Measurements from ENCODE around the gene SENP1. TPM values are rescaled to one million over a fixed set of nuclear protein-coding genes. Genes with fewer than 3 reads are reported as not detected.
"Not testable (repeated sequence)": the region's sequence is repeated elsewhere in the genome, so short reads cannot be mapped to it uniquely, and the experiment has no call there.

Gene SENP1
- total RNA-seq, 4 donors from 2014 or later: 7.8 to 19.1 (median 16.5) TPM

GRCh38 chr12:48128800-48129199 lies 22.9 kb upstream of the SENP1 start:
- H3K4me1 ChIP-seq: no peaks in the 10 kb centered on the region
- H3K27ac ChIP-seq: no peak overlapping the region
- peaks cover 0 to 93% (median 16%) of the 10 kb centered on the region in 3 donors for H3K36me3 ChIP-seq
- no peaks in the 10 kb centered on the region for H3K9me3 ChIP-seq
- no peaks in the 10 kb centered on the region for H3K27me3 ChIP-seq
- TF ChIP-seq CTCF (IDR thresholded peaks at IDR 0.05) (no peak), POLR2A (IDR thresholded peaks at IDR 0.05) (no peak)
- no peak overlapping the region for H3K4me3 ChIP-seq
- no peak for DNase-seq
- intact Hi-C loops (cut with DNase I): no loop called here
- WGBS, 2 donors: 83 to 84% methylated on average over 1 of the region's 1 CpG

- no peak for DNase-seq
- TF ChIP-seq CTCF (IDR thresholded peaks at IDR 0.05) (no peak), POLR2A (IDR thresholded peaks at IDR 0.05) (no peak)
- peaks cover 0 to 6% (median 4%) of the 10 kb centered on the region in 3 donors for H3K4me1 ChIP-seq
- intact Hi-C loops (cut with DNase I): no loop called here
- no peak overlapping the region for H3K27ac ChIP-seq
- WGBS, 2 donors: 83 to 100% methylated on average over 2 of the region's 2 CpGs
- no peaks in the 10 kb centered on the region for H3K27me3 ChIP-seq
- H3K9me3 ChIP-seq: no peaks in the 10 kb centered on the region
- H3K36me3 ChIP-seq: peaks cover 0 to 89% (median 8%) of the 10 kb centered on the region in 3 donors
- no peak overlapping the region for H3K4me3 ChIP-seq
Observed at GRCh38 chr12:48126953-48127630, 21.2 kb upstream of the SENP1 start.

- TF ChIP-seq POLR2A (IDR thresholded peaks at IDR 0.05): no peak
- TF ChIP-seq CTCF (IDR thresholded peaks at IDR 0.05): no peak
- Histone ChIP-seq H3K4me1 (peaks cover 0 to 7% (median 5%) of the 10 kb centered on the region in 3 donors), H3K9me3 (no peaks in the 10 kb centered on the region), H3K36me3 (peaks cover 0 to 77% (median 8%) of the 10 kb centered on the region in 3 donors), H3K27ac (no peak overlapping the region), H3K4me3 (no peak overlapping the region), H3K27me3 (no peaks in the 10 kb centered on the region)
- no peak for DNase-seq
- WGBS, 2 donors: 92% methylated on average over 4 of the region's 4 CpGs
- intact Hi-C loops (cut with DNase I): no loop called here
Observed at GRCh38 chr12:48125985-48126384, 20.1 kb upstream of the SENP1 start.

- H3K27me3 ChIP-seq; DNase-seq; H3K4me3 ChIP-seq; intact Hi-C loops (cut with DNase I); H3K27ac ChIP-seq; H3K9me3 ChIP-seq: not testable (repeated sequence)
- H3K4me1 ChIP-seq: peaks cover 0 to 11% (median 5%) of the 10 kb centered on the region in 3 donors
- WGBS, 2 donors: 98 to 100% methylated on average over 2 to 4 of the region's 5 CpGs
- H3K36me3 ChIP-seq: peaks cover 0 to 73% (median 8%) of the 10 kb centered on the region in 3 donors
Observed at GRCh38 chr12:48125542-48125941, 19.7 kb upstream of the SENP1 start.

- Histone ChIP-seq H3K36me3 (peaks cover 0 to 55% (median 8%) of the 10 kb centered on the region in 3 donors), H3K9me3 (no peaks in the 10 kb centered on the region), H3K27ac (no peak overlapping the region), H3K27me3 (no peaks in the 10 kb centered on the region), H3K4me1 (peaks cover 6 to 34% (median 7%) of the 10 kb centered on the region in 3 donors), H3K4me3 (no peak overlapping the region)
- no peak for TF ChIP-seq POLR2A (IDR thresholded peaks at IDR 0.05)
- no peak for TF ChIP-seq CTCF (IDR thresholded peaks at IDR 0.05)
- intact Hi-C loops (cut with DNase I): no loop called here
- DNase-seq: no peak
- 81 to 82% methylated on average over 4 of the region's 4 CpGs for WGBS, 2 donors
Observed at GRCh38 chr12:48123169-48123568, 17.3 kb upstream of the SENP1 start.
